Testis (tissue), 2 donors: ENCODE data around the gene TOP1.

Experiments
- POLR2A ChIP-seq: fragments of 450-650 bp; IDR thresholded peaks from one replicate; pipeline ENCODE4 v1.6.1; 2017; ENCODE audit warnings: antibody characterized with exemption, mild to moderate bottlenecking, moderate library complexity
- TF ChIP-seq, protein P1 (sequence below), 3 experiments: fragments of 450-650 bp in 2 of 3; fragments of 200-600 bp in 1 of 3; sonication (generic) in 1 of 3; IDR thresholded peaks; one replicate each; pipeline ENCODE4 v1.5.1; 2016 to 2019; ENCODE audit warnings: antibody characterized with exemption in 3 of 3, mild to moderate bottlenecking in 2 of 3, moderate library complexity in 1 of 3

DNA sequence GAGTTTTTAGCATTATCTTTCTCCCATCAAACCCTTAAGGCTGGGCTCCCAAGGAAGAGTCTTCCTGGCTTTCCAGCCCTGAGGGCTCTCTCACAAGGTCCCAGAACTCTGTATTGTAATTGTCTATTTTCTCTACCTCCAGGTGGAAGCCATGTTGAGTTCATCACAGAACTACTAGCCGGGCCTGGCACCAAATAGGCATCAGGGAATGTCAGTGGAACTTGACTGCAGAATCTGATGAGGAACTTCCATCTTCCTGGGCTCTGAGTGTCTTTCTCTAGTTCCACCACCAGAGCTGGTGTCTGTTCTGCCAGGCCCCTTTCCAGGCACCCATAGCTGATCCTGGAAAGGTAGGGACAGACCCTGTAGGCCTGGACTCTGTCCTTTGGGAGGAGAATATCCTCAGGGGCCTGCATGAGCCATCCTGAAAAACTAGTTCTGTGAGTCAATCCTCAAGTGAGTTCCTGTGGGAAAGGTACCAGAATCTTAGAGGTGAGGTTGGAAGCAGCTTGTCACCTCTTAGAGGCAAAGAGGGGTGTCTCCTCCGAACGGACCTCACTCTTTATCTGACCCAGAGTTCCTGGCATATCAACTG lies 11.1 kb upstream of the TOP1 start:
- TF ChIP-seq, protein P1, sequence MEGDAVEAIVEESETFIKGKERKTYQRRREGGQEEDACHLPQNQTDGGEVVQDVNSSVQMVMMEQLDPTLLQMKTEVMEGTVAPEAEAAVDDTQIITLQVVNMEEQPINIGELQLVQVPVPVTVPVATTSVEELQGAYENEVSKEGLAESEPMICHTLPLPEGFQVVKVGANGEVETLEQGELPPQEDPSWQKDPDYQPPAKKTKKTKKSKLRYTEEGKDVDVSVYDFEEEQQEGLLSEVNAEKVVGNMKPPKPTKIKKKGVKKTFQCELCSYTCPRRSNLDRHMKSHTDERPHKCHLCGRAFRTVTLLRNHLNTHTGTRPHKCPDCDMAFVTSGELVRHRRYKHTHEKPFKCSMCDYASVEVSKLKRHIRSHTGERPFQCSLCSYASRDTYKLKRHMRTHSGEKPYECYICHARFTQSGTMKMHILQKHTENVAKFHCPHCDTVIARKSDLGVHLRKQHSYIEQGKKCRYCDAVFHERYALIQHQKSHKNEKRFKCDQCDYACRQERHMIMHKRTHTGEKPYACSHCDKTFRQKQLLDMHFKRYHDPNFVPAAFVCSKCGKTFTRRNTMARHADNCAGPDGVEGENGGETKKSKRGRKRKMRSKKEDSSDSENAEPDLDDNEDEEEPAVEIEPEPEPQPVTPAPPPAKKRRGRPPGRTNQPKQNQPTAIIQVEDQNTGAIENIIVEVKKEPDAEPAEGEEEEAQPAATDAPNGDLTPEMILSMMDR (IDR thresholded peaks at IDR 0.05) = no peak
- no peak for TF ChIP-seq POLR2A
